Right lobe of liver (tissue), 6 donors: ENCODE measurements around the gene JPT2. TPM values are rescaled to one million over a fixed set of nuclear protein-coding genes. Genes with fewer than 3 reads are reported as not detected.

Source experiments
- ATAC-seq, 4 donors: fragments of 200-7000 bp; cut with Tn5 transposase; one replicate each; pipeline ENCODE4 v1.9.1; 2020; ENCODE audit warnings: mild to moderate bottlenecking in 4 of 4, moderate library complexity in 4 of 4
- DNase-seq, 3 donors: peaks; one replicate each; pipeline ENCODE4 v3.0.0-alpha.2; 2020
- H3K27ac ChIP-seq, 3 donors: fragments of 200-600 bp; one replicate each; pipeline ENCODE4 v1.8.0; 2022
- H3K27me3 ChIP-seq, 2 donors: fragments of 200-600 bp; one replicate each; pipeline ENCODE4 v1.8.0; 2022
- H3K36me3 ChIP-seq, 4 donors: fragments of 200-600 bp; sonication (generic) in 1 of 4; one replicate each; pipeline versions ENCODE4 v1.5.1 to v1.8.0; 2017 to 2022; ENCODE audit warnings: control low read depth in 1 of 4
- H3K4me1 ChIP-seq, 4 donors: fragments of 200-600 bp; sonication (generic) in 1 of 4; one replicate each; pipeline versions ENCODE4 v1.5.1 to v1.8.0; 2017 to 2022; ENCODE audit warnings: control low read depth in 1 of 4
- H3K4me3 ChIP-seq, 3 donors: fragments of 200-600 bp; one replicate each; pipeline ENCODE4 v1.8.0; 2022
- H3K9me3 ChIP-seq, 4 donors: fragments of 200-600 bp; sonication (generic) in 1 of 4; one replicate each; pipeline versions ENCODE4 v1.5.1 to v1.8.0; 2017 to 2022; ENCODE audit warnings: control low read depth in 1 of 4
- POLR2A ChIP-seq: fragments of 450-650 bp; IDR thresholded peaks from one replicate; pipeline ENCODE4 v1.6.1; 2017; ENCODE audit warnings: antibody characterized with exemption, mild to moderate bottlenecking
- WGBS: methylation state at CpG from one replicate; pipeline ENCODE4 v1.1.6; 2018; ENCODE audit warnings: low coverage, low lambda C conversion rate; ENCODE audit not compliant: insufficient coverage; ENCODE audit errors: missing lambda C conversion rate; 5-methylcytosine and 5-hydroxymethylcytosine counted together
- intact Hi-C, 2 donors: fragments of 100-400 bp; cut with DNase I; formaldehyde crosslinking; loops; one replicate each; pipeline versions ENCODE4 v1.11.2 to v1.14.1; 2022
- total RNA-seq, 6 experiments: library from RNA; depleted of rRNA in 2 of 6; stranded (reverse); fragments of >200 nt in 2 of 6; fragmentation: NEBNext Ultra II Directional in 3 of 6; extraction: Animal tissue kit (Norgen Biotek cat#: 25700) in 3 of 6; gene quantifications; one replicate each; pipeline versions ENCODE4 v1.1.0 to v1.2.4, GENCODE V29; 2016 to 2023
- TF ChIP-seq, protein P1 (sequence below), 4 donors: fragments of 200-600 bp in 3 of 4; fragments of 450-650 bp in 1 of 4; IDR thresholded peaks; one replicate each; pipeline versions ENCODE4 v1.5.1 to v1.8.0; 2016 to 2022; ENCODE audit warnings: antibody characterized with exemption in 4 of 4, mild to moderate bottlenecking in 2 of 4
- donor health status: DM: no; HTN: yes; CAD: no.
- donor health status: DM: no; HTN: no; CAD: no.
- donor health status: DM: no; HTN: no; CAD: no.
- donor health status: DM: no; HTN: yes; CAD: no.
- donor health status: DM: no; HTN: yes; CAD: no.

JPT2 gene
- total RNA-seq, 6 experiments from 2014 or later = 31.0 to 47.7 (median 38.7) TPM

GRCh38 chr16:1674306-1674705 is 3.8 kb upstream of the JPT2 start:
- intact Hi-C loops = no loop called here
- Histone ChIP-seq H3K9me3 (no peaks in the 10 kb centered on the region), H3K27me3 (no peaks in the 10 kb centered on the region), H3K27ac (no peak overlapping the region), H3K4me3 (no peak overlapping the region), H3K4me1 (peaks cover 0 to 6% (median 3%) of the 10 kb centered on the region in 4 donors), H3K36me3 (peaks cover 3 to 47% (median 6%) of the 10 kb centered on the region in 4 donors)
- ATAC-seq = peak in 1 of 4 donors; percentile 6
- WGBS = no CpG with 5 or more reads among the region's 7 CpGs
- no peak for DNase-seq
- no peak for TF ChIP-seq POLR2A
- TF ChIP-seq, protein P1, sequence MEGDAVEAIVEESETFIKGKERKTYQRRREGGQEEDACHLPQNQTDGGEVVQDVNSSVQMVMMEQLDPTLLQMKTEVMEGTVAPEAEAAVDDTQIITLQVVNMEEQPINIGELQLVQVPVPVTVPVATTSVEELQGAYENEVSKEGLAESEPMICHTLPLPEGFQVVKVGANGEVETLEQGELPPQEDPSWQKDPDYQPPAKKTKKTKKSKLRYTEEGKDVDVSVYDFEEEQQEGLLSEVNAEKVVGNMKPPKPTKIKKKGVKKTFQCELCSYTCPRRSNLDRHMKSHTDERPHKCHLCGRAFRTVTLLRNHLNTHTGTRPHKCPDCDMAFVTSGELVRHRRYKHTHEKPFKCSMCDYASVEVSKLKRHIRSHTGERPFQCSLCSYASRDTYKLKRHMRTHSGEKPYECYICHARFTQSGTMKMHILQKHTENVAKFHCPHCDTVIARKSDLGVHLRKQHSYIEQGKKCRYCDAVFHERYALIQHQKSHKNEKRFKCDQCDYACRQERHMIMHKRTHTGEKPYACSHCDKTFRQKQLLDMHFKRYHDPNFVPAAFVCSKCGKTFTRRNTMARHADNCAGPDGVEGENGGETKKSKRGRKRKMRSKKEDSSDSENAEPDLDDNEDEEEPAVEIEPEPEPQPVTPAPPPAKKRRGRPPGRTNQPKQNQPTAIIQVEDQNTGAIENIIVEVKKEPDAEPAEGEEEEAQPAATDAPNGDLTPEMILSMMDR (IDR thresholded peaks at IDR 0.05) = no peak

GRCh38 chr16:1674751-1675664 is 3.1 kb upstream of the JPT2 start:
- Histone ChIP-seq H3K36me3 (peaks cover 2 to 40% (median 5%) of the 10 kb centered on the region in 4 donors), H3K27me3 (no peaks in the 10 kb centered on the region), H3K4me3 (no peak overlapping the region), H3K9me3 (no peaks in the 10 kb centered on the region), H3K4me1 (peaks cover 0 to 8% (median 3%) of the 10 kb centered on the region in 4 donors), H3K27ac (no peak overlapping the region)
- intact Hi-C loops = no loop called here
- no peak for TF ChIP-seq POLR2A
- TF ChIP-seq, protein P1 (IDR thresholded peaks at IDR 0.05) = no peak
- ATAC-seq = no peak
- no peak for DNase-seq
- whole genome bisulfite sequencing = 88% methylated on average over 11 of the region's 19 CpGs

DNA sequence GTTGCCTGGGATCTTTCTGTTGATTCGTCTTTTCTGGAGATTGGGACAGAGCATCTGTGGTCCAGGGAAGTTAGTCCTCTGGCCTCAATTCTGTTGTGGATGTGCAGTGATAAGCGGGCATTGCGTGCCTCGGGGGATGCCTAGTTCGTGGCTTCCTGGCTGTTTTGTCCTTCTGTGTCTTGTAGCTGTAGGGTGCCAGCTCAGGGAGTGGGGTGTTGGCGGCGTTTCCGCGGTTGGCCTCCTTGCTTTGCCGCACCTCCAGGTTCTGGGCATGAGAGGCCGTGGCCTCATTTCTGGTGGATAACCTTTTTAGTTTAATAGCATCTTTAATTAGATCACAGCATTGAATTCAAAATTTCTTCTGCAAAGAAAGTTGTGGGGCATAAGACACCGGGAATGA is 1.4 kb upstream of the JPT2 start:
- no peak for ATAC-seq
- DNase-seq = no peak
- Histone ChIP-seq H3K4me1 (peaks cover 0 to 8% (median 3%) of the 10 kb centered on the region in 4 donors), H3K4me3 (no peak overlapping the region), H3K9me3 (no peaks in the 10 kb centered on the region), H3K27ac (no peak overlapping the region), H3K36me3 (peaks cover 0 to 27% (median under 1%) of the 10 kb centered on the region in 4 donors), H3K27me3 (no peaks in the 10 kb centered on the region)
- WGBS = 87% methylated on average over 3 of the region's 12 CpGs
- intact Hi-C loops = no loop called here
- TF ChIP-seq, protein P1 (IDR thresholded peaks at IDR 0.05) = no peak
- TF ChIP-seq POLR2A = no peak

GRCh38 chr16:1677339-1677738 is 740 bp upstream of the JPT2 start:
- Histone ChIP-seq H3K27ac (no peak overlapping the region), H3K4me1 (peaks cover 0 to 8% (median 3%) of the 10 kb centered on the region in 4 donors), H3K36me3 (peaks cover 0 to 21% (median 0%) of the 10 kb centered on the region in 4 donors), H3K4me3 (peak overlapping the region in 2 of 3 donors; percentile 78 to 84), H3K9me3 (no peaks in the 10 kb centered on the region), H3K27me3 (no peaks in the 10 kb centered on the region)
- DNase-seq (no peak), ATAC-seq (no peak)
- intact Hi-C loops = no loop called here
- WGBS = 93% methylated on average over 17 of the region's 18 CpGs
- TF ChIP-seq POLR2A = no peak
- TF ChIP-seq, protein P1 (IDR thresholded peaks at IDR 0.05) = no peak
